Neural progenitor cell (in vitro differentiated cells): ENCODE results near the gene CHRNA7. TPM values are rescaled to one million over a fixed set of nuclear protein-coding genes. Genes with fewer than 3 reads are reported as not detected.

Experiments used
- DNase-seq: peaks from one replicate; pipeline ENCODE4 v3.0.0-alpha.2; 2016; ENCODE audit warnings: low spot score
- H2AFZ ChIP-seq: fragments of 200-600 bp; sonication (generic); replicated peaks from 2 replicates; pipeline ENCODE4 v1.6.1; 2016; ENCODE audit warnings: antibody characterized with exemption
- H3F3A ChIP-seq: fragments of 200-600 bp; sonication (generic); 2 replicates; pipeline ENCODE4 v1.6.1; 2016; ENCODE audit warnings: antibody characterized with exemption, low read depth
- H3K27ac ChIP-seq: fragments of 200-600 bp; sonication (generic); 2 replicates; pipeline ENCODE4 v1.5.1; 2016; ENCODE audit warnings: mild to moderate bottlenecking
- H3K27me3 ChIP-seq: fragments of 200-600 bp; sonication (generic); 2 replicates; pipeline ENCODE4 v1.6.1; 2016; ENCODE audit warnings: mild to moderate bottlenecking, moderate library complexity
- H3K36me3 ChIP-seq: fragments of 200-600 bp; sonication (generic); 2 replicates; pipeline ENCODE4 v1.5.1; 2016
- H3K4me1 ChIP-seq: fragments of 200-600 bp; sonication (generic); 2 replicates; pipeline ENCODE4 v1.6.1; 2016; ENCODE audit warnings: mixed run types
- H3K4me2 ChIP-seq: fragments of 200-600 bp; sonication (generic); 2 replicates; pipeline ENCODE4 v1.6.1; 2016
- H3K4me3 ChIP-seq: fragments of 200-600 bp; sonication (generic); 2 replicates; pipeline ENCODE4 v1.5.1; 2016
- H3K79me2 ChIP-seq: fragments of 200-600 bp; sonication (generic); 2 replicates; pipeline ENCODE4 v1.6.1; 2016; ENCODE audit warnings: low read depth
- H3K9ac ChIP-seq: fragments of 200-600 bp; sonication (generic); 2 replicates; pipeline ENCODE4 v1.6.1; 2016
- H3K9me3 ChIP-seq: fragments of 200-600 bp; sonication (generic); 2 replicates; pipeline ENCODE4 v1.5.1; 2016; ENCODE audit warnings: low read depth
- H4K20me1 ChIP-seq: fragments of 200-600 bp; sonication (generic); 2 replicates; pipeline ENCODE4 v1.6.1; 2016; ENCODE audit warnings: low read depth
- H3K27ac Mint-ChIP-seq: 3 replicates; pipeline ENCODE4 v1.8.0; 2021; ENCODE audit warnings: mixed read lengths
- H3K27me3 Mint-ChIP-seq: 2 replicates; pipeline ENCODE4 v1.8.0; 2022; ENCODE audit warnings: low read depth, mild to moderate bottlenecking, inconsistent platforms, moderate library complexity, mixed read lengths; ENCODE audit not compliant: insufficient read depth
- H3K36me3 Mint-ChIP-seq: 3 replicates; pipeline ENCODE4 v1.8.0; 2021; ENCODE audit warnings: mixed read lengths
- H3K4me1 Mint-ChIP-seq: 3 replicates; pipeline ENCODE4 v1.8.0; 2021; ENCODE audit warnings: mixed read lengths
- H3K4me3 Mint-ChIP-seq: 3 replicates; pipeline ENCODE4 v1.8.0; 2021; ENCODE audit warnings: mild to moderate bottlenecking, moderate library complexity, mixed read lengths
- H3K9me3 Mint-ChIP-seq: 3 replicates; pipeline ENCODE4 v1.8.0; 2020; ENCODE audit warnings: mixed read lengths
- CTCF ChIP-seq: fragments of 200-600 bp; sonication (generic); IDR thresholded peaks from 2 replicates; pipeline ENCODE4 v1.5.1; 2017; ENCODE audit warnings: antibody characterized with exemption, mild to moderate bottlenecking
- EZH2 ChIP-seq: fragments of 200-600 bp; sonication (generic); IDR thresholded peaks from 2 replicates; pipeline ENCODE4 v1.6.1; 2017; ENCODE audit warnings: antibody characterized with exemption, mild to moderate bottlenecking, moderate library complexity
- EZH2phosphoT487 ChIP-seq: fragments of 200-600 bp; sonication (generic); IDR thresholded peaks from 2 replicates; pipeline ENCODE4 v1.6.1; 2017; ENCODE audit warnings: antibody characterized with exemption
- total RNA-seq: library from RNA; depleted of rRNA; stranded (reverse); fragments of >200 nt; gene quantifications from 2 replicates; pipeline ENCODE4 v1.2.3, GENCODE V29; 2015; ENCODE audit warnings: low replicate concordance

CHRNA7 gene
- total RNA-seq, 1 donor from 2014 or later, result 14.0 TPM

DNA sequence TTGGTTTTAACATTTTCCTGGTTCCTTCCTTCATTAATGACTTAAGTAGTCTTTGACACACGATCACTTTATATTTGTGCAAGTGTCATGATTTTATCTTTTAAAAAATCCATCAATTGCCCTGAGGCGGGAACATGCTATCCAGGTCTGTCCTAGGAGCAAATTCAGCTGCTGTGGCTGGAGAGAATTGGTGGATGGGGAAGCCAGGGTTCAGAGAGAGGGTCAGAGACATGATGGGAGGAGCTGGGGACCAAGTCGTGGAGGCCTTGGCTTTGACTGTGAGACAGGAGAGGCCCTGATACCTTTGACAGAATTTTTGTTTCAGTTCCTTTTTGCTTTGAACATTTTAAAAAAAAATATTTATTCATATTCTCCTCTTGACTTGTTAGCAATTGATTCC, 89.0 kb downstream of the CHRNA7 start:
- Mint-ChIP-seq H3K4me1 (peaks cover 4% of the 10 kb centered on the region), H3K9me3 (no peaks in the 10 kb centered on the region), H3K36me3 (no peaks in the 10 kb centered on the region), H3K27ac (no peak overlapping the region), H3K27me3 (peaks cover 6% of the 10 kb centered on the region), H3K4me3 (no peak overlapping the region)
- H4K20me1 ChIP-seq, result no peaks in the 10 kb centered on the region
- H2AFZ ChIP-seq, result no peak overlapping the region
- H3K4me1 ChIP-seq, result peaks cover 2% of the 10 kb centered on the region
- H3F3A ChIP-seq, result no peaks in the 10 kb centered on the region
- no peak overlapping the region for H3K4me3 ChIP-seq
- H3K4me2 ChIP-seq, result no peak overlapping the region
- no peak for TF ChIP-seq CTCF
- no peak for TF ChIP-seq EZH2phosphoT487
- TF ChIP-seq EZH2, result no peak
- no peak overlapping the region for H3K27ac ChIP-seq
- no peak overlapping the region for H3K9ac ChIP-seq
- no peak for DNase-seq
- H3K27me3 ChIP-seq, result no peaks in the 10 kb centered on the region
- no peaks in the 10 kb centered on the region for H3K79me2 ChIP-seq
- no peaks in the 10 kb centered on the region for H3K36me3 ChIP-seq
- H3K9me3 ChIP-seq, result no peaks in the 10 kb centered on the region

GRCh38 chr15:32119694-32120330, 89.5 kb downstream of the CHRNA7 start:
- no peaks in the 10 kb centered on the region for H3K9me3 Mint-ChIP-seq
- H3K27ac Mint-ChIP-seq, result no peak overlapping the region
- H4K20me1 ChIP-seq, result no peaks in the 10 kb centered on the region

GRCh38 chr15:32120577-32121383, 90.5 kb downstream of the CHRNA7 start:
- no peak overlapping the region for H3K4me2 ChIP-seq
- H3K27ac ChIP-seq, result no peak overlapping the region
- H3F3A ChIP-seq, result no peaks in the 10 kb centered on the region
- no peak for DNase-seq
- H3K4me1 ChIP-seq, result peaks cover 16% of the 10 kb centered on the region
- no peak overlapping the region for H3K4me3 ChIP-seq
- no peak overlapping the region for H3K4me3 Mint-ChIP-seq
- no peaks in the 10 kb centered on the region for H4K20me1 ChIP-seq
- peaks cover 6% of the 10 kb centered on the region for H3K27me3 Mint-ChIP-seq
- no peaks in the 10 kb centered on the region for H3K79me2 ChIP-seq
- H3K9me3 Mint-ChIP-seq, result no peaks in the 10 kb centered on the region
- no peaks in the 10 kb centered on the region for H3K36me3 Mint-ChIP-seq
- TF ChIP-seq EZH2, result no peak
- no peak for TF ChIP-seq CTCF
- no peak for TF ChIP-seq EZH2phosphoT487
- H2AFZ ChIP-seq, result no peak overlapping the region
- H3K27ac Mint-ChIP-seq, result no peak overlapping the region
- peaks cover 19% of the 10 kb centered on the region for H3K4me1 Mint-ChIP-seq
- H3K9ac ChIP-seq, result no peak overlapping the region
- no peaks in the 10 kb centered on the region for H3K36me3 ChIP-seq
- no peaks in the 10 kb centered on the region for H3K27me3 ChIP-seq
- no peaks in the 10 kb centered on the region for H3K9me3 ChIP-seq

More at GRCh38 chr15:32119694-32120330, 89.5 kb downstream of the CHRNA7 start:
- no peak overlapping the region for H3K4me3 ChIP-seq
- Mint-ChIP-seq H3K36me3 (no peaks in the 10 kb centered on the region), H3K27me3 (peaks cover 6% of the 10 kb centered on the region), H3K4me1 (peaks cover 10% of the 10 kb centered on the region), H3K4me3 (no peak overlapping the region)
- TF ChIP-seq EZH2 (no peak), CTCF (no peak), EZH2phosphoT487 (no peak)
- no peaks in the 10 kb centered on the region for H3K36me3 ChIP-seq
- H3K27ac ChIP-seq, result no peak overlapping the region
- H3K9me3 ChIP-seq, result no peaks in the 10 kb centered on the region
- no peak overlapping the region for H3K9ac ChIP-seq
- DNase-seq, result no peak
- H2AFZ ChIP-seq, result no peak overlapping the region
- H3K27me3 ChIP-seq, result no peaks in the 10 kb centered on the region
- peaks cover 7% of the 10 kb centered on the region for H3K4me1 ChIP-seq
- H3F3A ChIP-seq, result no peaks in the 10 kb centered on the region
- H3K79me2 ChIP-seq, result no peaks in the 10 kb centered on the region
- H3K4me2 ChIP-seq, result no peak overlapping the region
